ENCODE measurements around the gene RARB. TPM values are rescaled to one million over a fixed set of nuclear protein-coding genes. Genes with fewer than 3 reads are reported as not detected.

The RARB gene
- total and polyA plus RNA-seq, 10 donors, result 1.5 to 13.0 (median 7.5) TPM

- no peak for DNase-seq
- Histone ChIP-seq H3K4me3 (no peak overlapping the region), H3K9me3 (no peaks in the 10 kb centered on the region), H3K27me3 (replicated peaks in 1 of 7) (no peaks in the 10 kb centered on the region), H3K27ac (no peak overlapping the region), H3K36me3 (no peaks in the 10 kb centered on the region), H3K4me1 (peaks cover 0 to 24% (median 12%) of the 10 kb centered on the region in 6 donors)
- intact Hi-C loops (cut with DNase I; ENCODE audit: low total_unique reads), result loop anchor here (5.0 to 10.0 kb wide), 2 partner anchors 625 to 818 kb away; no protein-coding TSS in a partner anchor
- TF ChIP-seq POLR2A (IDR thresholded peaks at IDR 0.05) (no peak), POLR2AphosphoS5 (IDR thresholded peaks at IDR 0.05) (no peak), CTCF (IDR thresholded peaks at IDR 0.05 in 8 of 11, conservative IDR thresholded peaks at IDR 0.05 in 3 of 11) (no peak)
- WGBS, 5 donors, result 76 to 86% (median 82%) methylated on average over 8 of the region's 8 CpGs
Observed at GRCh38 chr3:25589783-25590258, 161.8 kb downstream of the RARB start.

GRCh38 chr3:25592510-25592968 lies 164.5 kb downstream of the RARB start:
- WGBS, 5 donors, result 41 to 68% (median 48%) methylated on average over 3 of the region's 3 CpGs
- intact Hi-C loops (cut with DNase I; ENCODE audit: low total_unique reads), result loop anchor here (5.0 to 10.0 kb wide), 2 partner anchors 628 to 820 kb away; no protein-coding TSS in a partner anchor
- H3K4me1 ChIP-seq, result peaks cover 0 to 26% (median 12%) of the 10 kb centered on the region in 6 donors
- H3K9me3 ChIP-seq, result no peaks in the 10 kb centered on the region
- H3K4me3 ChIP-seq, result no peak overlapping the region
- no peaks in the 10 kb centered on the region for H3K27me3 ChIP-seq (replicated peaks in 1 of 7)
- DNase-seq, result no peak
- H3K36me3 ChIP-seq, result peaks cover 0 to 18% (median 7%) of the 10 kb centered on the region in 6 donors
- H3K27ac ChIP-seq, result peak overlapping the region in 3 of 8 donors; percentile 12 to 35 (median 20)
- TF ChIP-seq CTCF (IDR thresholded peaks at IDR 0.05 in 8 of 11, conservative IDR thresholded peaks at IDR 0.05 in 3 of 11) (no peak), POLR2AphosphoS5 (IDR thresholded peaks at IDR 0.05) (peak in 1 of 3 donors; percentile 19), POLR2A (IDR thresholded peaks at IDR 0.05) (no peak)

- peaks cover 0 to 22% (median 10%) of the 10 kb centered on the region in 6 donors for H3K36me3 ChIP-seq
- DNase-seq, result no peak
- TF ChIP-seq CTCF (IDR thresholded peaks at IDR 0.05 in 8 of 11, conservative IDR thresholded peaks at IDR 0.05 in 3 of 11) (no peak), POLR2A (IDR thresholded peaks at IDR 0.05) (no peak), POLR2AphosphoS5 (IDR thresholded peaks at IDR 0.05) (no peak)
- H3K4me3 ChIP-seq, result no peak overlapping the region
- H3K9me3 ChIP-seq, result no peaks in the 10 kb centered on the region
- peak overlapping the region in 3 of 8 donors; percentile 1 to 35 (median 10) for H3K27ac ChIP-seq
- no peaks in the 10 kb centered on the region for H3K27me3 ChIP-seq (replicated peaks in 1 of 7)
- peaks cover 0 to 28% (median 12%) of the 10 kb centered on the region in 6 donors for H3K4me1 ChIP-seq
- intact Hi-C loops (cut with DNase I; ENCODE audit: low total_unique reads), result loop anchor here (5.0 to 10.0 kb wide), 2 partner anchors 628 to 821 kb away; no protein-coding TSS in a partner anchor
Observed at GRCh38 chr3:25593001-25593400, 164.9 kb downstream of the RARB start.

DNA sequence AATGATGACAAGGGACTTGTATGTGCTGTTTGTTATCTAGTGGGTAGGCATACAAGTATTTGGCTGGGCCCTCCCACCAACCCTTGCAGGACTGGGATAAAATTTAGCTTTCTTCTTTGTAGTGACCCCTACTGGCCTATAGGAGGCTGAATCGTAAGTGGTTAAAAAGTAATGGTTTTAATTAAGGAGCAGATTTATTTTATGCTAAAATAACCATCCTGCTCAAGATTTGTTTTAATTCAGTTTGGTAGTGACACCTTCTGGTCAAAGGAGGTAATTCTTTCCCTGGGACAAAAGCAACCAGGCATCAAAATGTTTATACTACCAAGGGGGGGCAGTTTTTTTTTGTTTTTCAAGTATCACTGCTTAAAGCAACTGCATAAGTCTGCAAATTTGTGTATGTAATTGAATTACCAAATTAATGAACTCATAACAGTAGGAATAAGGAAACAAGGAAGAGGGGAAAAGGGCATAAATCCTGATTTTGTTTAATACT lies 166.0 kb downstream of the RARB start:
- Histone ChIP-seq H3K27me3 (replicated peaks in 1 of 7) (no peaks in the 10 kb centered on the region), H3K4me1 (peaks cover 0 to 28% (median 12%) of the 10 kb centered on the region in 6 donors), H3K27ac (peak overlapping the region in 4 of 8 donors; percentile 1 to 35 (median 7)), H3K9me3 (no peaks in the 10 kb centered on the region), H3K4me3 (no peak overlapping the region), H3K36me3 (peaks cover 0 to 33% (median 20%) of the 10 kb centered on the region in 6 donors)
- intact Hi-C loops (cut with DNase I; ENCODE audit: low total_unique reads), result loop anchor here (5.0 to 10.0 kb wide), 2 partner anchors 629 to 822 kb away; no protein-coding TSS in a partner anchor
- TF ChIP-seq CTCF (IDR thresholded peaks at IDR 0.05 in 8 of 11, conservative IDR thresholded peaks at IDR 0.05 in 3 of 11) (peak; percentile 61 to 87 (median 72)), POLR2AphosphoS5 (IDR thresholded peaks at IDR 0.05) (no peak), POLR2A (IDR thresholded peaks at IDR 0.05) (no peak)
- 0 to 7% (median 2%) methylated on average over 1 of the region's 1 CpG for WGBS, 5 donors
- DNase-seq, result no peak
